ENCODE measurements around the gene HMCN1. TPM values are rescaled to one million over a fixed set of nuclear protein-coding genes. Genes with fewer than 3 reads are reported as not detected.

Gene HMCN1
- total RNA-seq, 1 donor from 2014 or later, result 22.2 TPM

- Mint-ChIP-seq H3K4me3 (ENCODE audit: unreplicated experiment) (no peak overlapping the region), H3K27me3 (ENCODE audit: unreplicated experiment) (no peaks in the 10 kb centered on the region), H3K27ac (ENCODE audit: unreplicated experiment) (no peak overlapping the region), H3K36me3 (ENCODE audit: low read depth, unreplicated experiment) (peaks cover 4% of the 10 kb centered on the region), H3K9me3 (ENCODE audit: unreplicated experiment) (no peaks in the 10 kb centered on the region), H3K4me1 (ENCODE audit: unreplicated experiment) (no peaks in the 10 kb centered on the region)
- no peak for DNase-seq (ENCODE audit: low spot score)
- no peak for TF ChIP-seq CTCF (IDR thresholded peaks at IDR 0.05; ENCODE audit: unreplicated experiment)
Observed at GRCh38 chr1:186195377-186195931, 461.3 kb downstream of the HMCN1 start.

- TF ChIP-seq CTCF (IDR thresholded peaks at IDR 0.05; ENCODE audit: unreplicated experiment), result no peak
- no peaks in the 10 kb centered on the region for H3K36me3 Mint-ChIP-seq (ENCODE audit: low read depth, unreplicated experiment)
- no peaks in the 10 kb centered on the region for H3K9me3 Mint-ChIP-seq (ENCODE audit: unreplicated experiment)
- DNase-seq (ENCODE audit: low spot score), result no peak
- no peak overlapping the region for H3K27ac Mint-ChIP-seq (ENCODE audit: unreplicated experiment)
- no peaks in the 10 kb centered on the region for H3K27me3 Mint-ChIP-seq (ENCODE audit: unreplicated experiment)
- H3K4me3 Mint-ChIP-seq (ENCODE audit: unreplicated experiment), result no peak overlapping the region
- H3K4me1 Mint-ChIP-seq (ENCODE audit: unreplicated experiment), result no peaks in the 10 kb centered on the region
Observed at GRCh38 chr1:186202271-186202764, 468.1 kb downstream of the HMCN1 start.

GRCh38 chr1:186202776-186203175 is 468.6 kb downstream of the HMCN1 start:
- Mint-ChIP-seq H3K27ac (ENCODE audit: unreplicated experiment) (no peak overlapping the region), H3K27me3 (ENCODE audit: unreplicated experiment) (peaks cover under 1% of the 10 kb centered on the region), H3K9me3 (ENCODE audit: unreplicated experiment) (no peaks in the 10 kb centered on the region), H3K4me1 (ENCODE audit: unreplicated experiment) (no peaks in the 10 kb centered on the region), H3K4me3 (ENCODE audit: unreplicated experiment) (no peak overlapping the region), H3K36me3 (ENCODE audit: low read depth, unreplicated experiment) (no peaks in the 10 kb centered on the region)
- no peak for TF ChIP-seq CTCF (IDR thresholded peaks at IDR 0.05; ENCODE audit: unreplicated experiment)
- DNase-seq (ENCODE audit: low spot score), result no peak

- Mint-ChIP-seq H3K4me1 (ENCODE audit: unreplicated experiment) (peaks cover 7% of the 10 kb centered on the region), H3K4me3 (ENCODE audit: unreplicated experiment) (no peak overlapping the region), H3K36me3 (ENCODE audit: low read depth, unreplicated experiment) (no peaks in the 10 kb centered on the region), H3K27ac (ENCODE audit: unreplicated experiment) (no peak overlapping the region), H3K27me3 (ENCODE audit: unreplicated experiment) (peaks cover 6% of the 10 kb centered on the region), H3K9me3 (ENCODE audit: unreplicated experiment) (no peaks in the 10 kb centered on the region)
- DNase-seq (ENCODE audit: low spot score), result no peak
- TF ChIP-seq CTCF (IDR thresholded peaks at IDR 0.05; ENCODE audit: unreplicated experiment), result no peak
Observed at GRCh38 chr1:186206048-186206570, 471.9 kb downstream of the HMCN1 start.

- Mint-ChIP-seq H3K4me3 (ENCODE audit: unreplicated experiment) (no peak overlapping the region), H3K9me3 (ENCODE audit: unreplicated experiment) (no peaks in the 10 kb centered on the region), H3K4me1 (ENCODE audit: unreplicated experiment) (peaks cover 7% of the 10 kb centered on the region), H3K27me3 (ENCODE audit: unreplicated experiment) (peaks cover 6% of the 10 kb centered on the region), H3K36me3 (ENCODE audit: low read depth, unreplicated experiment) (no peaks in the 10 kb centered on the region), H3K27ac (ENCODE audit: unreplicated experiment) (no peak overlapping the region)
- DNase-seq (ENCODE audit: low spot score), result no peak
- no peak for TF ChIP-seq CTCF (IDR thresholded peaks at IDR 0.05; ENCODE audit: unreplicated experiment)
Observed at GRCh38 chr1:186207391-186208085, 473.3 kb downstream of the HMCN1 start.

All from endothelial cell (in vitro differentiated cells).